K562 (cell line): ENCODE measurements around the gene LONP1. TPM values are rescaled to one million over a fixed set of nuclear protein-coding genes. Genes with fewer than 3 reads are reported as not detected.

Experiments
- ARNT ChIP-seq, 2 experiments: fragments of 450-650 bp; IDR thresholded peaks; 2 replicates each; pipeline ENCODE4 v1.6.1; 2016; ENCODE audit warnings: mild to moderate bottlenecking in 1 of 2
- BACH1 ChIP-seq: fragments of 200-800 bp; sonication (Bioruptor generic); IDR thresholded peaks from 2 replicates; pipeline ENCODE4 v1.6.1; 2016; ENCODE audit warnings: missing genetic modification characterization, missing compliant biosample characterization
- CBX3 ChIP-seq, 2 experiments: IDR thresholded peaks; 1 replicate in 1 of 2; 2 replicates in 1 of 2; pipeline ENCODE4 v1.6.1; 2012; ENCODE audit warnings: inconsistent platforms in 2 of 2, low read length in 2 of 2, borderline replicate concordance in 1 of 2, control low read depth in 1 of 2
- FOXJ2 ChIP-seq: fragments of 200-800 bp; sonication (Bioruptor generic); IDR thresholded peaks from 2 replicates; pipeline ENCODE4 v1.6.1; 2016; ENCODE audit warnings: missing genetic modification characterization, missing compliant biosample characterization
- GABPB2 ChIP-seq: fragments of 250-450 bp; sonication (Bioruptor Pico); conservative IDR thresholded peaks from 2 replicates; pipeline ENCODE4 v1.5.1; 2021; ENCODE audit warnings: mild to moderate bottlenecking
- NR2C1 ChIP-seq, 2 experiments: fragments of 450-650 bp; IDR thresholded peaks; 2 replicates each; pipeline ENCODE4 v1.6.1; 2017; ENCODE audit warnings: mild to moderate bottlenecking in 2 of 2, antibody characterized with exemption in 1 of 2, inconsistent platforms in 1 of 2, missing compliant biosample characterization in 1 of 2, missing genetic modification characterization in 1 of 2
- SMARCA5 ChIP-seq: fragments of 450-650 bp; IDR thresholded peaks from 2 replicates; pipeline ENCODE4 v1.6.1; 2016
- STAT5B ChIP-seq: fragments of 250-450 bp; sonication (Bioruptor Pico); IDR thresholded peaks from 2 replicates; pipeline ENCODE4 v1.8.0; 2021; ENCODE audit warnings: mild to moderate bottlenecking, inconsistent platforms
- polyA plus RNA-seq, 8 experiments: library from polyadenylated mRNA; depleted of rRNA in 4 of 8; stranded (reverse) in 5 of 8; unstranded in 3 of 8; fragments of >200 nt; fragmentation: Nextera tagmentation in 2 of 8; fragmentation: Illumina TruSeq in 1 of 8; extraction: Ambion mirVana in 2 of 8; extraction: Trizol in 1 of 8; gene quantifications; 2 replicates each; pipeline versions ENCODE4 v1.2.1 to v1.2.3, GENCODE V29; 2011 to 2014; ENCODE audit warnings: inconsistent platforms in 1 of 8, missing spikeins in 1 of 8
- total RNA-seq, 7 experiments: library from RNA; depleted of rRNA in 6 of 7; stranded (reverse); fragments of >200 nt in 6 of 7; fragmentation: Illumina TruSeq in 2 of 7; extraction: Trizol in 2 of 7; gene quantifications; 2 replicates each; pipeline versions ENCODE4 v1.2.1 to v1.2.3, GENCODE V29; 2011 to 2021; ENCODE audit warnings: low replicate concordance in 1 of 7
- TF ChIP-seq, protein P1 (sequence below): sonication (generic); formaldehyde crosslinking; IDR thresholded peaks from 2 replicates; pipeline ENCODE4 v1.8.0; 2022; ENCODE audit warnings: mild to moderate bottlenecking, missing genetic modification reagents, borderline replicate concordance

The LONP1 gene
- total and polyA plus RNA-seq, 9 of the 15 experiments (the other 6 are each of a cell fraction or from before 2014, with no cell fraction given): 1.1 to 238 (median 84.5) TPM

DNA sequence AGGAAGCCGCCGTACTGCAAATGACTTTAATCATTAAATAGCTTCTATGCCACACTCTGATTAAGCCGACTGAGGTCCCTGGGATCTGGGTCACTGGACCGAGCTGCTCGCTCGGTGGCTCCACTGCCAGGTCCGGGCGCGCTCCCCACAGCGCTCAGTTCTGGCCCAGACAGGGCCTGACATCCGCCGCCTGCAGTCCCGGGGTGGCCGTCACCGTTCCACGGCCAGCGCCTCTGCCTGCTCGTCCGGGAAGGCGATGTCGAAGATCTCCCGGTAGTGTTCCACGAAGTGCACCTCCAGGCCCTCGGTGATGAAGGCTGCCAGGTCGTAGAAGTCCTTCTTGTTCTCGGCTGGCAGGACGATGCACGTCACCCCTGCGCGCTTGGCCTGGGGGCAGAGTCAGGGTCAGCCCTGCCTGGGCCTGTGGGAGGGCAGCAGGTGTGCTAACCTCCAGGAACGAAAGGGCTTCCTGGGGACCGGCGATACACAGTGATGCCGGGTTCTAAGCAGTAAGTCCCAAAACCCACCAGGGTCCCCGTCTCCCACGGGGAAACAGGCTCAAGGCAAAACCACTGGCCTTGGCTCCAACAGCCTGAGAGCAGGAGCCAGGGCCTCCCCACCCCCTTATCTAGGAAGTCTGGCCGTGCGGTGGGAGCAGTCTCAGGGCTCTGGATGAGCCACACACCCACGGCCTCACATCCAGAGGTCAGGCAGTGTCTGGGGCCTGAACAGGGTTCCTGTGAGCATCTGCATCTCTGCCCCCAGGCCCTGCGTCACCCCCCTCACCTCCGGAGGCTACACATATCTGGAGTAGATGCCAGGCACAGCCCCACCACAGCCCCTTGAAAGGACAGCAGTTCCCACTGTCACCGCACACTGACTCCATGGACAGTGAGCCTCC lies 27.9 kb downstream of the LONP1 start (continued):
- TF ChIP-seq, protein P1, sequence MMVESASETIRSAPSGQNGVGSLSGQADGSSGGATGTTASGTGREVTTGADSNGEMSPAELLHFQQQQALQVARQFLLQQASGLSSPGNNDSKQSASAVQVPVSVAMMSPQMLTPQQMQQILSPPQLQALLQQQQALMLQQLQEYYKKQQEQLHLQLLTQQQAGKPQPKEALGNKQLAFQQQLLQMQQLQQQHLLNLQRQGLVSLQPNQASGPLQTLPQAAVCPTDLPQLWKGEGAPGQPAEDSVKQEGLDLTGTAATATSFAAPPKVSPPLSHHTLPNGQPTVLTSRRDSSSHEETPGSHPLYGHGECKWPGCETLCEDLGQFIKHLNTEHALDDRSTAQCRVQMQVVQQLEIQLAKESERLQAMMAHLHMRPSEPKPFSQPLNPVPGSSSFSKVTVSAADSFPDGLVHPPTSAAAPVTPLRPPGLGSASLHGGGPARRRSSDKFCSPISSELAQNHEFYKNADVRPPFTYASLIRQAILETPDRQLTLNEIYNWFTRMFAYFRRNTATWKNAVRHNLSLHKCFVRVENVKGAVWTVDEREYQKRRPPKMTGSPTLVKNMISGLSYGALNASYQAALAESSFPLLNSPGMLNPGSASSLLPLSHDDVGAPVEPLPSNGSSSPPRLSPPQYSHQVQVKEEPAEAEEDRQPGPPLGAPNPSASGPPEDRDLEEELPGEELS: no peak
- TF ChIP-seq FOXJ2 (tag) (no peak), GABPB2 (CRISPR knock-in tag) (no peak), NR2C1 (IDR thresholded peaks at IDR 0.05) (no peak), NR2C1 (tag; IDR thresholded peaks at IDR 0.05) (no peak), STAT5B (CRISPR knock-in tag) (no peak), BACH1 (no peak), ARNT (IDR thresholded peaks at IDR 0.05) (no peak), CBX3 (IDR thresholded peaks at IDR 0.05; ENCODE audit: borderline replicate concordance in 1 of 2, low read length in 2 of 2) (no peak), SMARCA5 (no peak)
- TF ChIP-seq, all 486 proteins: peak for 67
